Activated T-helper 1 cell treated with Interleukin-2 at 50 U/mL for 16 hours (primary cell): ENCODE results near the gene KCNA1.

Experiments used
- DNase-seq: peaks from one replicate; pipeline ENCODE4 v3.0.0-alpha.2; 2020; ENCODE audit warnings: low read depth

KCNA1 gene

GRCh38 chr12:4911316-4911994 lies 1.8 kb downstream of the KCNA1 start:
- no peak for DNase-seq

DNA sequence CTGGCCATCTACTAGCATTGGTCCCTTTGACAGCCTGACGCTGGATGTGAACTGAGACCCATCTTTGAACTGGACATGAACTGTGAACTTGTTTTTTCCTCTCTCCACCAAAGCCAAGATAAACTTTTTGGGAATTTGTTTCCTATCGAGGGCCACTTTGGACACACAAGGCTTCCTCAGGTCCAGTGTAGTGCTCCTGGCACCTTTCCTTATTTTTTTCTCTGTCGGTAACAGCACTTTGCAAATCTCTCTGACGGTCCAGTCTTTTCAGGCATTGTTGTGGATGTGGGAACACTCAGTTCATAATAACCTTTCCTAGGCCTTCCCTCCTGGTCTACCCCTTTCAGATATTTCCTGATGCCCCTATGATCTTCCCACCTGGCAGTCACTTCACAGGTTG lies 5.0 kb downstream of the KCNA1 start:
- DNase-seq = no peak

- no peak for DNase-seq
Measured at GRCh38 chr12:4915752-4916151, 6.0 kb downstream of the KCNA1 start.

- DNase-seq = no peak
Measured at GRCh38 chr12:4918950-4919660, 9.4 kb downstream of the KCNA1 start.

GRCh38 chr12:4932576-4932975 lies 22.9 kb downstream of the KCNA1 start:
- no peak for DNase-seq

GRCh38 chr12:4933411-4933810 lies 23.7 kb downstream of the KCNA1 start:
- DNase-seq = no peak

- no peak for DNase-seq
Measured at GRCh38 chr12:4934407-4935035, 24.8 kb downstream of the KCNA1 start.

DNA sequence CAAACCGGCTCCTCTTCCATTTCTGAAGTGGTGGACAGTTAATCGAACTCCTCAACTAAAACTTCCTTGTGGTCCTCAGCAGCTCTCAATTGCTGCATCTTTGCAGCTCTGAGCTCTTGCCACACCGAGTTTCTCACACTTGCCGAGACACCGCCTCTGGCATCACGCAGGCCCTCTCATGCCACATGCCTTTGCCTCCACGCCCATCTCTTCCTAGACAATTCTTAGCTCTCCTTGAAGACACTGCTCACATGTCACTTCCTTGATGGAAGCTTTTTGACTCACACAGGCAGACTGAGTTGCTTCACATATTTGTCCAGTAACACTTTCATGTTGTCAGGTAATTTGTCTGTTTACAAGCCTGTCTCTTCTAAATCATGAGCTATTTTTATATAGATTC lies 29.2 kb downstream of the KCNA1 start:
- no peak for DNase-seq

DNA sequence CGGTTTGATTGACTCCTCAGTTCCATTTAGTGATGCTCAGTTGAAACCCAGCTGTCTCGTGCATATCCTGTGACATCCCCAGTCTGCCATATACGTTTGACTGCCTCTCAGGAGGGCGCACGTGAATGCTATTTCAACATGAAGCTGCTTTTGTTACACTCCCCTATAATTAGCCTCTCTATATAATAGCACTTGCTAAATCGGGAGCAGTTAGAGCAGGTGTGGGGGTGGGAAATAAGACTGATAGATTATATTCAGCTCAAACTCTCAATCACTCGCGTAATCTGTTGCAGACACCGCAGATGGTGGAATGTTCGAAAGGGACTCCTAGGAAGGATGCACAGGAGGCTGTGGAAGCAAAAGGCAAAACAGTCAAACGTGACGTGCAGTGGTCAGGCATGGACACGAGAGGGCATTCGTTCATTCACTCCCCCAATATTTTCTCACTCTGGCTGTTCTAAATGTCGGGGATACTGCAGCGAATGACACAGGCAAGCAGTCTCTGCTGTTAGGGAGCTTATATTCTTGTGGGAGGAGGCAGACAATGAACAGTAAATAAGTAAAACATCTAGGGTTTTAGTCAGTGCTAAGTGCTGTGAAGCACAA lies 29.8 kb downstream of the KCNA1 start:
- no peak for DNase-seq

DNA sequence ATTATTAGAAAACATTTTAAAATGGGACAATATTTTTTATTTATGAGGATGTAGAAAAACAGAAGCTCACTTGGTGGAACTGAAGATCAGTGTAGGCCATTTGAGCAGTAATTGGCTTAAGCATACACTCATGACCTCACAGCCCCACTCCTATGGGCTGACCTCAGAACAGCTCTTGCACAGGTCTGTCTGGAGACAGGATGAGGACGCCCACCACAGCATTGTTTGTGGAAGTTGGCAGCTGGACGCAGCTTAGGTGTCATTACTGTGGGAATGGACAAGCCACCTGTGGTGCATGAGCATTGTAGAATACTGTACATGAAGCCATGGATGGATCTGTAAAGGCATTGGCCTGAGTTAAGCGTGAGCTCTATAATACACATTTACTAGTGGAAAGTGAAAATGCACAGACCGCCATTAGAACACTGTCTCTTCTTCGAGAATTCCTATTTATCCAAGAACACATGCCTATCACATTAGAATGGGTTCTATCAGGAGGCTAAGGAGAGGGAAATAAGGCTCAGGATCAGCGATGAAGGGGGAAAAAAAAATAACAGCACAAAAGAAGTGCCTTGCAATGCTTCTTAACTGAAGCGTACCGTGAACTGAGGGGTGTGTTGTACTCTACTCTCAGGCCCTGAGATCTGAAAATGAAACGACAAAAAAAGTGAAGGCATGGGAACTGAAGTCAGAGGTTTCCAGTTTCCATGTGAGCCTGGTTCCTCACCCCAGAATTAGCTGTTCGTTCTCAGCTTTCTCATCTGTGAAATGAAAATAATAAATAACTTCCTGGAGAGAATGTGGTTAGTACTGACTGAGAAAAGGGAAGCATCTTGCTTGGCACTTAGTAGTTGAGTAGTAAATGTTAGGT lies 33.6 kb downstream of the KCNA1 start:
- DNase-seq = no peak

DNA sequence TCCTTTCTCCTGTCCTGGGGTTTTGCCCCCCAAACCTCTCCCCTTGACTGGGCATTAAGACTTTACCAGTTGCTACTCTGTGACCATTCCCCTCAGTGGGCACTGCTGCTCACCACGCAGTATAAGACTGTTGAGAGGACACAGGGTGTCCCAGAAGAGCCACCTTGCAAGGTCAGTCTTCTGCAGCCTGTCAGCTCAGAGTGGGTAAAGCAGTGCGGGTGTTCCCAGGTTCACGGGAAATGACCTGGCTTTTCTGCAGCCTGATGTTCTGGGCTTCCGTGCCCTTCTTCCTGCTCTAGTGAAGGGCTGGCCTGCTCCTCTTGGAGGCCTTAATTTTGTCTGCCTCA lies 34.2 kb downstream of the KCNA1 start:
- no peak for DNase-seq

DNA sequence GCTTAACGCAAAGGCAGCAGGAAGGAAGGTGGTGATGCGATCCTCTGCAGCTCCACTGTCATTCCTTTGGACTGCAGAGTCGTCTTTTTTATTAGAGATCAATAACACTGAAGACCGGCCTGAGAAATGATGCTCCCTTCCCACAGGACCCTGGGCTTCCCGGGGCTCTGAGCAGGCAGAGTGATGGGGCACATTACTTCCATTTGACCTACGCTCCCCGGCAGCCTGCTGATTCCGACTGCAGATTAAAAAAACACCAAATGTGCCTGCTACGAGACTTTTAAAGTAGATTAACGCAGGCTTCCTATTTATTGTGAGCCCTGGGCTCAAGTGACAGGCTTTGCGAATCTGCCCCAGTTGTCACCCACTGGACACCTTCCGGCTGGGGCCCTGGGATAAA lies 37.5 kb downstream of the KCNA1 start:
- DNase-seq = no peak

GRCh38 chr12:4951083-4951482 lies 41.4 kb downstream of the KCNA1 start:
- DNase-seq = no peak

GRCh38 chr12:4951601-4952000 lies 41.9 kb downstream of the KCNA1 start:
- DNase-seq = no peak

DNA sequence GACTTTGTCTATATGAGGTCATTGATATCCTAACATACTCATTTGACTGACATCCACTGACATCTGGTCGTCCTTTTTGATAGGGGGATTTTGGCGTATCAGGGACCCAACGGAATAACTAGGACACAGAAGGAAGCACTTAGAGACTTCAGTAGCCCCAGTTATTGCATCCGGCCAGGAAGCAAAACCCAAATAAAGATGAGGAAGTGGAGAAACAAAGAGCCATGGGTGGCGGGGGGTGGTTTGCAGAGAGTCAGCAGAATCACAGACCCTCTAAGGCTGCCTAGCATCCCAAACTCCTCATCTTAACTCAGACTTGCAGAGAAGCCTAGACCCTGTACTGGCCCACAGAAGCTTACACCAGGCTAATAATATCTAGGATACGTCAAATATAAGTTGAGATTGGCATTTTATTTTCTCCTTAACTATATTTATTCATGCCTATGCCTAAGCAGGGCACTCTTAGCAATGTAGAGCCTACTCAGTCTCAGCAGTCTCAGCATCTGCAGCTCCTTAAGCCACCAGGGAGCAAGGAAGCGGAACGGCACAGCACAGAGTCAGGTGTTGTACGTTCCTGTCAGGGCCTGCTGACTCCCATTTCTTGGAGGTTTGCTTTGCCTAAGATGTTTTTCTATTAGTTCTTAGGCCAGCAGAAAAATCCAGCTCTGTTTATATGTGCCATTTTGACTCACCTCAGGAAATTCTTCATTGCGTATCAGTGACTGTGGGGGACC lies 45.1 kb downstream of the KCNA1 start:
- DNase-seq = no peak

DNA sequence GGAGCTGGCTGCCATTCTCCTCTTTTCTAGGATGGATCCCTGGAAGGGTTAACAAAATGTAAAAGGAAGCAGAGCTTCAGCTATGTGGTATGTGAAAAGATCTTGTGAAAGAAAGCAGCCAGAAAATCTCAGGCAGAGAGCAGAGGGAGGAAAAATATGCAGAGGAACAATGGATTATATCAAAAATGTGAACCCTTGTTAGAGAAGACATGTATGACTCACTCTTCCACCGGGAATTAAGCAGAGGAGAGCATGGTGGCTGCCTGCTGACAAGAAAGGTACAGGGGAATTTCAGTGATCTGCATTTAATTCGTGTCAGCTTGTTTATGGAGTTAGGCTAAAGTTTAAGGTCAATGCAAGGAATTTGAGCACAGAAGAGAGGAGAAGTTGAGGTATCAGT lies 46.3 kb downstream of the KCNA1 start:
- no peak for DNase-seq

- DNase-seq = no peak
Measured at GRCh38 chr12:4956968-4957367, 47.3 kb downstream of the KCNA1 start.

DNA sequence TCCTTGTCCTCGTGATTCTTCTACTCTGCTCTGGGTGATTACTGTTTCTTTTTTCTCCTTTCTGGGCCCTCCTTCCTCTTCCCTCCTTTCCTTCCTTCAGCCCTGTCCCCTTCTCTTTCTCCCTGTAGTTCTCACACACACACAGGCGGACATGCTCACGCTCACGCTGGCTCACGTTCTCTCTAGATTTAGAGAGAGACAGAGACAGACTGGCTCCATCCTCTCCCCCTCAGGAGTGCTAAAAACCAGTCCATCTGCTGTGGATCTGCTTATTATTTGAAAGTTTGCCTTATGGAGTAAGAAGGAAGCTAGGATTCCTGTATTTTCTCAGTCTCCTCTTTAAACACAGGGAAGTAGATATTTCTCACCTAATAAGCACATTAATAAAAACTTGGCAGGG lies 48.1 kb downstream of the KCNA1 start:
- no peak for DNase-seq

DNA sequence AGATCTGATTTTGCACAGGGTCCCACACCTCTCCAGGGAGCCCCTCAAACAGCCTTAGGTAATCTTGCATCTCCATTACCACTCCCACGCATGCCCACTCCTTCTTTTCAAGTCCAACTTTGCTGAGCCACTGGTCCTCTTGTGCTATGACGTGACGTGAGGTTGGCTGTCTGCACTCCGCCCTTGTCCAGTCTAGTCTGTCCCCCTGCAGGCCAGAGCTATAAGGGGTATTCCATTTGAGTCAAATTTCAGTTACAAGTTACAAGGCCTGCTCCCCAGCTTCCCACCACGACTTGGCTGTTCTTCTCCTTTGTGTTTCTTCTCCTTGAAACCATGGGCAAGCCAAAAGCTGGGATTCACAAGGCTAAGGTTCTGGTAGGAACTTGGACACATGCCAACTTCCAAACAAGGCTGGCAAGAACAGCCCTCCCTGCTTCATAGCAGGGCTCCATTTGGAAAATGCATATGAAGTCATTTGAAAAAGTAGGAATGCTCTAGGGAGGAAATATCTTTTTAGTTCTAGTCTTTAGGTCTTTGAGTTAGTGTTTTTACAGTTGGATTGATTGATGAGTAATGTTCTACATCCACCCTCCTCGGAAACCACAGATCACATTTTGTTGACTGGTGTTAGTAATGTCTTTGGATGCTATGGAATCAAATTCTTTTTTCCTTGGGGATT lies 49.1 kb downstream of the KCNA1 start:
- no peak for DNase-seq

- no peak for DNase-seq
Measured at GRCh38 chr12:4959381-4959780, 49.7 kb downstream of the KCNA1 start.

- DNase-seq = no peak
Measured at GRCh38 chr12:4960030-4960429, 50.3 kb downstream of the KCNA1 start.
